HG02840 (cell line): Measurements from ENCODE around the gene EHBP1.
"Not testable (repeated sequence)": the region's sequence is repeated elsewhere in the genome, so short reads cannot be mapped to it uniquely, and the experiment has no call there.

Experiments
- ATAC-seq: cut with Tn5 transposase; IDR thresholded peaks from one replicate; pipeline ENCODE4 v1.9.1; 2021; ENCODE audit warnings: mild to moderate bottlenecking, moderate library complexity, moderate number of reproducible peaks; ENCODE audit not compliant: unreplicated experiment, low FRiP score

Gene EHBP1

DNA sequence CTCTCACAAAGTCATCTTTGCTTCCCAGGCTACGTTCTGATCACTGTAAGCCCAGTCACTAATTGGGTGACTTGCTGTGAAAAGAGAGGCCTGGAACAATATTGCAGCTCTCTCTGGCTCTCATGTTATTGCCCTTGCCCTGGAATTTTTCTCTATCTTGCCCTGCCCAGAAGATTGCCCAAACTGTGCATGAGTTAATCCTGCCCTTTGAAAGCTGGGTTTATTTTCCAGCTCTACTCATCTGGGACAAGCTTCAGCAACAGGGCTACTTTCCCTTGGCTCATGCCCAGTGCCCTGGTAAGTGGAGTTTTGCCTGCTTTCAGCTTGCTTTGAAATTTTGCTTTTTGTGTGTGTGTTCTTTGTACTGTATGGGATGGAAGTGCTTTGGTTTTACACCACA is 6.9 kb upstream of the EHBP1 start:
- no peak for ATAC-seq

DNA sequence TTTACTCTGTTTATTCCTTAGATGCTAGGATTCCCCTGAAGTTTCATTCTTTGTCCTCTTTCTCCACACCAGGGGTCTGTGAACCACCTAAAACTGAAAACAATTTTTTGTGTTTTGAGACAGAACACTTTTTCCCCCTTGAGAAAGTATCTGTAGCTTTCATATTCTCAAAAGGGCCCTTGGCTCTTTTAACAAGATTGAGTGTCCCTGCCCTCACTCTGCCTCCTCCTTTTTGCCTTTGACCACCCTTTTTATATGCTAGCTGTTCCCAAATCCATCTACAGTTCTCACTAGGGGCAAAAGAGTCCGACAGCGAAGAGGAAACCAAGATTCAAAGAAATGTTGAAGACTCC is 883 bp upstream of the EHBP1 start:
- ATAC-seq = no peak

DNA sequence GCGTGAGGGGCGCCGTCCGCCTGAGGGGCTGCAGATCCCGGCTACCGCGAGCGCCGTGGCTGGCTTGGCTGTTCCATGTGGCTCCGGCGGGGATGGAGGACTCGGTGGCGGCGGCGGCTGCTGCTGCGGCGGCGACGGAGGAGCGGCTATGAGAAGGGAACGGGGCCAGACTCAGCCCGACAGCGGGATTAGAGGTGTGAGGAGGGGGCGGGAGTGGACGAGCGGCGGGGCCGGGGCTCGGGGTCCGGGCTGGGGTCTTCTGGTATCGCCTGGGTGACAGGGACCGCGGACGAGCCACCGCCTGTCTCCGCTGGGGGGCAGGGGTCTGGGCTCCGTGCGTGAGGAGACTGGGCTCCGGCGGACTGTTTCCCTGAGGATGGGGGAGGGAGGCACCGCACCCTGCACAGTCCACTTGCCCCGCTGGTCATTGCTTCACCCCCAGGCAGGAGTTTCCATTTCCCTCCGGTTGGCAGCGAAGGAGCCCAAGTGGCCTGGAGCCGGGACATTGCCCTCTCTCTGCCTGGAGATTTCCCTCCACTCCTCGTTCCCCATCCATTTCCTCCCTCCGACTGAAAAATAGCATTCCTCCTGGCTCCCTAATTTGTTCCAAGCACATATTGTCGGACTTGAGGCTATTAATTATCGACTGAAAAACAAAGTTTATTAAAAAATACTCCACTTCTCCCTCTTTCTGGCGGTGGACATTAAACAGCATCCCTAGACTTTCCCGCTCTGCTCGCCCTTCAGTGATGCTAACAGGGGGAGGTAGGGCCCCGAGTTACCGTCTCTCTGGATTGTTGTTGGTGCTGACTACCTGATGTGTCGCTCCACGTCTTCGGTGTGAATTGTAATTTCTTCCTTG is 577 bp downstream of the EHBP1 start:
- ATAC-seq = no peak

DNA sequence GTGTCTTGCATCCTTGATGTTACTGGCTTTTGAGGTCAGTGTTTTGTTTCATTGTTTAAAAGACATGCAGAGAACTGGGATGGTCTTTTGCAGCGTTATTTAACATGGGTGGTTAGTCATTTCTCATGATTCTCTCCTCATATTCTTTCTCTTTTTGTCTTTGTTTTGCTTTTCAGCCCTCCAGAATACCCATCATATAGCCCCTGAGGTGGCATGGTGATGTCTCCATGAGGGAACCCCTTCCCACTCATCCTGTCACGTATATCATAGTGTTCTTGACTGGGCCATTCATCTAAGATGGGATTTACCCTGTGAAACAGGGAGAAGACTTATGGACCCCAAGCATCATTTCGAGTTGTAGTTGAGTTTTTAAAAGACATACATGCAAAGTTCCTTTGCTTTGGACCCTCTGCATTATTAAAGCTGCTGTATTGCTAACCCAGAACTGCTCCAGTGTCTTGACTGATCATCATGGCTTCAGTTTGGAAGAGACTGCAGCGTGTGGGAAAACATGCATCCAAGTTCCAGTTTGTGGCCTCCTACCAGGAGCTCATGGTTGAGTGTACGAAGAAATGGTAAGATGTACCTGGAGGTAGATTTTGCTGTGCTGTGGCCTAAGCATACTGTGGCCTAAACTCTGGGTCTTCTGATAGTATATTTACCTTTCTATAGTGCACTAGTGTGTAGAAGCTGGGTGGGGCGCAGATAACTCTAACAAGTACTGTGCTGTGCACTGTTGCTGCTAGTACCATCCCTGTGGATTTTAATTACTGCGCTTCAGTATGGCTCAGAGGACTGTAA is 1.4 kb downstream of the EHBP1 start:
- ATAC-seq = no peak

DNA sequence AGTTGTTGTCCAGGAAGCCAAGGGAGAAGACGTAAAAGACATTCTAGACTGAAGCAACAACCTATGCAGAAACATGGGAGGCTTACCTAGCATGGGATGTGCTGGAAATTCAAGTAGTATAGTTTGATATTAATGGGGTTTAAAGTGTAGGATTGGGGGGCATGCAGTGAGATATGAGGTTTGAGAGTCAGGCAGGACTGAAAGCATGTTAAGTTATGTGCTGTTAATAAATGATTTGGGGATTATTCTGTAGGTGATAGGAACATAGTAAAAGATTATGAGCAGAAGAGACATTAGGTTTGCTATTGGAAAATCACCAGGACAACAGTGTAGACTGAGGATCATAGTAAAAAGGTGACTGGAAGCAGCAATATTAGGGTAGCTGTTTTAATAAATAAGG is 3.2 kb downstream of the EHBP1 start:
- ATAC-seq = no peak

DNA sequence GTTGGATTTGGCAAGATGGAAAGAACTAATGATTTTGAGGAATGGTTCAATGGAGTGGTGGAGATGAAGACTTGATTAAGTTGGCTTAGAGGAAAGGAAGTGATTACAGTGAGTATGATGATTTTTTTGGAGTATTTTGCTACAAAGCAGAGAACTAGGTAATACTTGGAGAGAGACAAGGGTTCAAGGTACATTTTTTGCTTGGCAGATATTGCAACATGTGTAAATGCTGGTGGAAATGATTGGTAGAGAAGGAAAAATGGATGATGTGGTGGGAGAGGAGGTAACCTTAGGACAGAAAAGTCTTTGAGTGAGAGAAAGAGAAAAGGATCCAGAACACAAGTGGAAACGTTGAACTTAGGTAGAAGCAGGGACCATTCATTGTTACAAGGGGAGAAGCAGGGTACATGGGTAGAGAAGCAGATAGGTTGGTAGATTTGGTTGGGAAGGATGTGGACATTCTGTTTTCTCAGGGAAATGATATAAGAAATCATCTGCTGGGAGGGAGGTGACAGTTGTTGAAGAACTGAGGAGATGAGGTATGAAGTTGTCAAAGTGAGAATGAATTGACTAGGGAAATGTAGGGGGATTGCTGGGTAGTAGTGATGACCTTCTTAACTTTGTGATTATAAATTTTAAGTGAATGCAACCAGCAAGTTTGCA is 6.5 kb downstream of the EHBP1 start:
- ATAC-seq = no peak

DNA sequence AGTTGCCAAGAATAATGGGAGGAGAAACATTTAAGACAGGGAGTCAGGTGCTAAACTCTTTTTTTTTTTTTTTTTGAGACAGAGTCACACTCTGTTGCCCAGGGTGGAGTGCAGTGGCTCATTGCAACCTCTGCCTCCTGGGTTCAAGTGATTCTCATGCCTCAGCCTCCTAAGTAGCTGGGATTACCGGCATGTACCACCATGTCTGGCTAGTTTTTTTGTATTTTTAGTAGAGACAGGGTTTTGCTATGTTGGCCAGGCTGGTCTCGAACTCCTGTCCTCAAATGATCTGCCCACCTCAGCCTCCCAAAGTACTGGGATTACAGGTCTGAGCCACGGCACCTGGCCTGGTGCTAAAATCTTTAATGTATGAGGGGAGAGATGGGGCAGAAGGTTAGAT is 7.7 kb downstream of the EHBP1 start:
- not testable (repeated sequence) for ATAC-seq

DNA sequence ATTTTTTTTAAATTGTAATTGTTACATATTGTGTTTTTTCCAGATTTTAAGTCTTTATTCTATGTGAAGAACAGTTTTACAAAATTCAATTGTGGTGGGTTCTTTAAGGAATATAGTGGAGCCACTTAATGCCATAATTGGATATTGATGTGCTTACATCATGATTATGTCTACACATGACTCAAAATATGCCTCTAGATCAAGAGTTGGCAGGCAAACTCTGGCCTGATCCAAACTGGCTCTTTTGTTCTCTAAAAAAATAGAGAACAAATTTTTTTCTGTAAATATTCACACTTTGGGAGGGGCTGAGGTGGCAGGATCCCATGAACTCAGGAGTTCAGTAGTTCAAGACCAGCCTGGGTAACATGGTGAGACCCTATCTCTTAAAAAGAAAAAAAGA is 8.3 kb downstream of the EHBP1 start:
- no peak for ATAC-seq

DNA sequence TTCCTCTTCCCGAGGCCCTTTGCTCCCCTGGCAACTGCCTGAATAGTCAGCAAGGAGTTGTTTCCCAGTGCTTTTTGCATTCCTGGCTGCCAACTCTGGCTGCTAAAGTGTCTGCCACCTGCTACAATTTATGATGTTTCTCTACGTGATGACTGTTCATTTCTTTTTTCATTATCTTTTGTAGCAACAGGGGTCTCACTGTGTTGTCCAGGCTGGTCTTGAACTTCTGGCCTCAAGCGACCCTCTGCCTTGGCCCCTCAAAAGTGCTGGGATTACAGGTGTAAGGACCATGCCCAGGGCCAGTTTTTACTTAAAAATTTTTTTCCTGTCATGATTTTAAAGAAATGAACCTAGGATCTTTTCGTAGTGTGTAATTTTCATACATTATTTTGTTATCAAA is 11.3 kb downstream of the EHBP1 start:
- ATAC-seq = no peak

DNA sequence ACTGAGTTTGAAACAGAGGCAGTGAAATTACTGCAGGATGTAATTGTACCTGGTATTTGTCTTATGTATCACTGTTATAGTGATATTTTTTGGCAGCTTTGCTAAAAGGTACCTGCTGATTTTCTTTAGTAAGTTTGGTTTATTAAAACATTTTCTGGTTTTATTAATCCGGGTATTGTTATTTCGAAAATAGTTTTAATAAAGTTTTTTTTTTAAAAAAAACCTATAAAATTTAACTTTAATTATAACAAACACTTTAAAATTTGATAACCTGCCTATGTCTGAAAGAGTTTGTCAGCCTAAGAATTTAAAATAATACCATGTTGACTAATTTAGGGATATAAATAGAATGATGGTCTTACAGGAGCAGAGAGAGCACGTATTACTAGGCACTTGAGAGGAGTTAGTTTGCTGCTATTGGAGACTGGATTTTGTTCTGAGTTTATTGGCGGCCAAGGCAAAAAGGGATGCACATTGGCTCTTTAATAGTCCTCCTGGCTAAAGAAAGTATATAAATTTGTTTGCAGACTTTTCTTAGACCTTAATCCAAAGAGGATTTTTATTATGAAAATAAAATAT is 12.1 kb downstream of the EHBP1 start:
- ATAC-seq = no peak

DNA sequence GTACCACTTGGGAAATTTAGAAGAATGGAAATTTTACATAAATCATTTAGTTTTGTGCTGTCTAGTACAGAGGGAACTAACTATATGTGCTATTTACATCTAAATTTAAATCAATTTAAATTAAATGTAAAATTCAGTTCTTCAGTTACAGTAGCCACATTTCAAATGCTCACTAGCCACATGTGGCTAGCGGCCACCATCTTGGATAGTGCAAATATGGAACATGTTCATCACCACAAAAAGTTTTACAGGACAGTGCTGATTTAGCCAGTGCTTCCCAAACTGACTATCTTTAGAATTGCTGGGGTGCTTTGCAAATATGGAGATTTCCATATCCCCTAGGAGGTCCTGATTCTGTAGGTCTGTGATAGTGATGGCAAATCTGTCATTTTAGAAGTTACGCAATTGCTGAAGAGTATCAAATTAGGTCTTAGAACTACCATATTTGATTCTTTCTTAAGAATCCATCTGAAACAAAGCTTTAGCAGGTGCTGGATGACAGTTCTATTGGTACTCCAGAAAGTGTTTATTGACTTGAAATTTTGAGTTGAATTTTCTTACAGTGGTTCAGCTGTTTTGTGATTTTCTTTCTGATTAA is 12.8 kb downstream of the EHBP1 start:
- ATAC-seq = no peak

DNA sequence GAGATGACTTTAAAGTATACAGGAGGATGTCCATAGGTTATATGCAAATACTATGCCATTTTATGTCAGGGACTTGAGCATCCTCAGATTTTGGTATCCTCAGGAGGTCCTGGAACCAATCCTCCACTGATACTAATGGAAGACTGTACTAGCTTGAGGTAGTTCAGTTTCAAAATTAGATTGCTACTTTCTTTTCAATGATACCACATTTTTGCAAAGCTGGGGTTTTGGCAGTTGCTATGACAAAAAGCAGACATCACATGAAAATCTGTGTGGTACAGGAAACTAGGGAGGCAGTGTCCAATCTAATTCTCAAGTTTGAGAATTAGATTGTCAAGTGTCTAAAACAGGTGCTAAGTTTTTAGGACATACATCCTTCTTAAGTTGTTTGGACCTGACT is 14.2 kb downstream of the EHBP1 start:
- ATAC-seq = no peak

DNA sequence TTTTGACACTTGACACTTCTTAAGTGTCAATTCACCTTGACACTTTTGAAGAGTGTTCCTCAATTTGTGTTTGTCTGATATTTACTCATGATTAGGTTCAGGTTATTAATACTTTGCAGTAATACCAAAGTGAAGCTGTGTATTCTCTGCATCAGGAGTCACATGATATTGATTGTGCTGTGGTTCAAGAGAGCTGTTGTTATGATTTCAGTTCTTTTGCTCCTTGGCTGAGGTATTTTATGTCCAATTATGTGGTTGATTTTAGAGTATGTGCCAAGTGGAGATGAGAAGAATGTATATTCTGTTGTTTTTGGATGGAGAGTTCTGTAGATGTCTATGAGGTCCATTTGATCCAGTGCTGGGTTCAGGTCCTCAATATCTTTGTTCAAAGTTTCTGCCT is 17.2 kb downstream of the EHBP1 start:
- no peak for ATAC-seq

DNA sequence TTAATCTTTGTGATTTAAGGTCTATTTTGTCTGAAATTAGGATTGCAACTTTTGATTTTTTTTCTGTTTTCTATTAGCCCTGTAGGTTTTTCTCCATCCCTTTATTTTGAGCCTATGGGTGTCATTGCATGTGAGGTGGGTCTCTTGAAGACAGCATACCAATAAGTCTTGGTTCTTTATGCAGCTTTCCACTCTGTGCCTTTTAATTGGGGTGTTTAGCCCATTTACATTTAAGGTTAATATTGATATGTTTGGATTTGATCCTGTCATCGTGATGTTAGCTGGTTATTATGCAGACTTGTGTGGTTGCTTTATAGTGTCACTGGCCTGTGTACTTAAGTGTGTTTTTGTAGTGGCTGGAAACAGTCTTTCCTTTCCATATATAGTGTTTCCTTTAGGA is 17.7 kb downstream of the EHBP1 start:
- no peak for ATAC-seq

DNA sequence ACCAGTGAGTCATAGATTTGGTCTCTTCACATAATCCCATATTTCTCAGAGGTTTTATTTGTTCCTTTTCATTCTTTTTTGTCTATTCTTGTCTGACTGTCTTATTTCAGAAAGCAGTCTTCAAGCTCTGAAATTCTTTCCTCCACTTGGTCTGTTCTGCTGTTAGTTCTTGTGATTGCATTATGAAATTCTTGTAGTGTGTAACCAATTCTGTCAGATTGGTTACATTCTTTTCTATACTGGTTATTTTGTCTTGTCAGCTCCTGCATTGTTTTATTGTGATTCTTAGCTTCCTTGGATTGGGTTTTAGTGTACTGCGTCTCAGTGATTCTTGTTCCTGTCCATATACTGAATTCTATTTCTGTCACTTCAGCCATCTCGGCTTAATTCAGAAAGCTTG is 18.6 kb downstream of the EHBP1 start:
- ATAC-seq = no peak

DNA sequence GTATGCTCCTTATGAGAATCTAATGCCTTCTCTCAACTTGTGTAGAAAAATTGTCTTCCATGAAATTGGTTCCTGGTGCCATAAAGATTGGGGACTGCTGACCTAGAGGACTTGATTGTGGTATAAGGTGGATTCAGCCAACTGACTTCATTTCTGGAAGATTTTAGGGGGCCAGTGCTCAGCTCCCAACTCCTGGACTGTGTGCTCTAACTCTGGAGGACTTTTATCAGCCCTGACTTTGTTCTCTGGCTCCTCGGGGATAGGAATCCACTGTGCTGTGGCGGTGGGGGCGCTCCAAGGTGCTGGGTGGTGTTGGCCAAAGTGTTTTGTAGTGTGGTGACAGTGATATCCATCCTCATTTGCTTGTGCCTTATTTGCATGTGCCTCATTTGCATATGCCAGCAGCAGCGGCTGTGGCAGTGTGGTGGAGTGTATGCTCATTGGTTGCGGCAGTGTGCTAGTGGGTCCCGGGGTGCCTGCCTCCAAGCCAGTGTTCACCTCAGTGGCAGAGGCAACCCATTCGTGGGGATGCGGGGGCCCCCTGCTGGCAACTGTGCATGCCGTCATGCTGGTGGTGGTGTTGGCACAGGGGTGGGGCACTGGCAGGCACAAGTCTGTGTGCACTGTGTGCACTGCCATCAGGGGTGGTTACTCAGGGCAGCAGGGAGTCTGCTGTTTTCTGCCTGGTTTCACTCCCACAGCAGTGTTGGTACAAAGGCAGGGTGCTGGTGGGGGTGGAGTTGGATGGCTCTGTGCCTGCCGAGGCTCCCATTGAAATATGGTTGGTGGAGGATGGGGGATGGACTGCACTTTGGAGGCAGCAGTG is 19.6 kb downstream of the EHBP1 start:
- ATAC-seq = no peak

DNA sequence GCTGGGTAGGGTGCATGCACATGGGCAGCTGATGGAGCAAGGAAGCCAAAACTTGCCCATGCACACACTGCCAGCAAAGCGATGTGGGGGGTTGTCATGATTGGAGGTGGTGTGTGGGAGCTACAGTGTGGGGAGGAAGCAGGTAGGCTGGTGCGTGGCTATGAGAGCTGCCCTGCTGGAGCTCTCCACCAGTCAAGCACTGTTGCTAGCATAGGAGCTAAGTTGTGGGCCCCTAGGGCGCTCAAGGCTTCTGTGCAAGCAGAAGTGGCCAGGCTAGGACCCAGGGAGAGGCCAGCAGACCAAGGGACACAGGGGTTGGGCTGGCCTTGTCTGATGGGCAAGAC is 20.2 kb downstream of the EHBP1 start:
- no peak for ATAC-seq

DNA sequence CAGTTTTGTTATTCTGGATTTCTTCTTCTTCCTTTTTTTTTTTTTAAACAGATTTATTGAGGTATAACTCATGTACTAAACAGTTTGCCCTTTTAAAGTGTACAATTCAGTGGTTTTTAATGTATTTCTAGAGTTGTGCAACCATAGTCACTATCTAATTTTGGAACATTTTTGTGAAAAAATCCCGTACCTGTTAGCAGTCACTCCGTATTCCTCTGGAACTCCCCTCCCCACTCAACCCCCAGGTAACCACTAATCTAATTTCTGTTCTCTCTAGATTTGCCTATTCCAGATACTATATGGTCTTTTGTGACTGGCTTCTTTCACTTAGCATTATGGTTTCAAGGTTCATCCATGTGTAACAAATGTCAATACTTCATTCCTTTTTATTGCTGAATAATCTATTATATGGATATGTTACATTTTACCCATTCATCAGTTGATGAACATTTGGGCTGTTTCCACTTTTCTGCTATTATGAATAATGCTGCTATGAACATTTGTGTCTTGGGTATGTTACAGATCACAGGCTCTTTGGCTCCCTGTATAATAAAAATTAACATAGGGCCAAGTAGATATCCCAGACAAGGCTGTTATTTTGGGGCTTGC is 21.9 kb downstream of the EHBP1 start:
- peak; percentile 41 for ATAC-seq

DNA sequence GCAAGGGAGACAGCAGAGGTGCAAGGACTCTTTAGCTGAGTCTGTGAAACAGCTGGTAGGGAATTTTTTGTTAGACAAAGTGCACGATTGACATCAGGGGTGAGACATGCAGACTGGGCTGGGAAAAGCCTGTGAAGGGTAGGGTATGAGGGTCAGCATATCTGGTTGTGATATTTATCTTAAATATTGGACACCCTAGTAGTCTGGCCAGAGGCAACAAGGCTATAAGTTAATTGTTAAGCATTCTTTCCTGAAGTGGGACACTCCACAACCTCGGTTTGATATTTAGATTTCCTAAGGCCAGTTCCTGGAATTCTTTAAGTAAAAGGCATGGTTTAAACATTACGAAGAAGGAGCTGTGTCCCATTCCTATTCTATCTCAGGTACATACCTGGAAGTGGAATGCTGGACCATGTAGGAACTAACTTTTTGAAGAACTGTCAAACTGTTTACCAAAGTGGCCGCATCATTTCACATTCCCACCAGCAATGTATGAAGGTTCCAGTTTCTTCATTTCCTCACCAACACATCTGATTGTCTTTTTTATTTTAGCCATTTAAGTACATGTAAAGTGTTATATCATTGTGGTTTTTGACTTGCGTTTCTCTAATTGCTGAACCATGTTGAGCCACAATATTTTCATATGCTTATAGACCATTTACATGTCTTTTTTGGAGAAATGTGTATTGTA is 22.5 kb downstream of the EHBP1 start:
- ATAC-seq = peak; percentile 32
